BJ (cell line): ENCODE measurements around the gene SHROOM3. TPM values are rescaled to one million over a fixed set of nuclear protein-coding genes. Genes with fewer than 3 reads are reported as not detected.

Experiments
- CTCF ChIA-PET: fragments of 350-600 bp; formaldehyde crosslinking; extraction: SDS; loops from one replicate; lab custom pipeline; 2021; ENCODE audit warnings: antibody characterized with exemption, inconsistent platforms; lab: Yijun Ruan, JAX
- POLR2A ChIA-PET: fragments of 300-600 bp; sonication (Branson Sonifier 250); formaldehyde crosslinking; extraction: SDS; loops from one replicate; lab custom pipeline; 2021; ENCODE audit warnings: antibody characterized with exemption; lab: Charles Lee
- DNase-seq: peaks from one replicate; pipeline ENCODE4 v3.0.0-alpha.2; 2011; ENCODE audit warnings: low read depth
- H3K27me3 ChIP-seq: 2 replicates; pipeline ENCODE4 v1.6.0; 2011; ENCODE audit warnings: low read length; ENCODE audit not compliant: control insufficient read depth, insufficient read depth
- H3K36me3 ChIP-seq: 2 replicates; pipeline ENCODE4 v1.5.1; 2011; ENCODE audit warnings: low read length; ENCODE audit not compliant: control insufficient read depth, insufficient read depth
- H3K4me3 ChIP-seq: 2 replicates; pipeline ENCODE4 v1.5.1; 2011; ENCODE audit warnings: low read depth, mild to moderate bottlenecking, control low read depth, low read length
- polyA plus RNA-seq: library from polyadenylated mRNA; depleted of rRNA; stranded (reverse); fragments of >200 nt; gene quantifications from 2 replicates; pipeline ENCODE4 v1.2.3, GENCODE V29; 2011
- TF ChIP-seq, protein P1 (sequence below): IDR thresholded peaks from 2 replicates; pipeline ENCODE4 v1.5.1; 2011; ENCODE audit warnings: low read depth, mild to moderate bottlenecking, control low read depth, inconsistent platforms, low read length, moderate library complexity; ENCODE audit not compliant: insufficient read depth

The SHROOM3 gene
- polyA plus RNA-seq, 1 experiment: 46.1 TPM

DNA sequence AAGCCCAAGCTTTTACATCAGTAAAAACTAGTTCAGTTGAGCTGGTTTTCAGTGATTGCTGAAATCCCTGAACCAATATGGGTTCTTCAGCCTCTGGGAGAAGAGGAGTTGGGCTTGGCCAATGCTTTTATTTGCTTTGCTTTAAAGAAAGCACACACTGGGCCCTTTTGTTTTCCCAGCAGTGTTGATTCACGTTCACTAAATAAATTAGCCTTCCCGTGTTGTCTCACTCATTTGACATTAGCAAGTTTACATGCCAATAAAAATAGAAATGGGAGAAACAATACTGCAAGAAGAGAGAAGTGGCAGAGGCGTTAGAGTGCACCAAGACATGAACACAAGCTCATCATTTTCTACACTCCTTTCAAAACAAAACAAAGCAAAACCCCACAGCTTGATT, 136.2 kb downstream of the SHROOM3 start:
- ChIA-PET POLR2A (interaction anchor here (0.6 kb wide), 1 partner anchor 19 kb away, joined by 4 read pairs; no protein-coding TSS in a partner anchor), CTCF (interaction anchor here (0.8 to 1.4 kb wide), 3 partner anchors 8 to 45 kb away, joined by 3 to 7 read pairs (median 3); no protein-coding TSS in a partner anchor)
- Histone ChIP-seq H3K4me3 (no peak overlapping the region), H3K36me3 (no peaks in the 10 kb centered on the region), H3K27me3 (no peaks in the 10 kb centered on the region)
- DNase-seq: no peak
- TF ChIP-seq, protein P1, sequence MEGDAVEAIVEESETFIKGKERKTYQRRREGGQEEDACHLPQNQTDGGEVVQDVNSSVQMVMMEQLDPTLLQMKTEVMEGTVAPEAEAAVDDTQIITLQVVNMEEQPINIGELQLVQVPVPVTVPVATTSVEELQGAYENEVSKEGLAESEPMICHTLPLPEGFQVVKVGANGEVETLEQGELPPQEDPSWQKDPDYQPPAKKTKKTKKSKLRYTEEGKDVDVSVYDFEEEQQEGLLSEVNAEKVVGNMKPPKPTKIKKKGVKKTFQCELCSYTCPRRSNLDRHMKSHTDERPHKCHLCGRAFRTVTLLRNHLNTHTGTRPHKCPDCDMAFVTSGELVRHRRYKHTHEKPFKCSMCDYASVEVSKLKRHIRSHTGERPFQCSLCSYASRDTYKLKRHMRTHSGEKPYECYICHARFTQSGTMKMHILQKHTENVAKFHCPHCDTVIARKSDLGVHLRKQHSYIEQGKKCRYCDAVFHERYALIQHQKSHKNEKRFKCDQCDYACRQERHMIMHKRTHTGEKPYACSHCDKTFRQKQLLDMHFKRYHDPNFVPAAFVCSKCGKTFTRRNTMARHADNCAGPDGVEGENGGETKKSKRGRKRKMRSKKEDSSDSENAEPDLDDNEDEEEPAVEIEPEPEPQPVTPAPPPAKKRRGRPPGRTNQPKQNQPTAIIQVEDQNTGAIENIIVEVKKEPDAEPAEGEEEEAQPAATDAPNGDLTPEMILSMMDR: no peak

DNA sequence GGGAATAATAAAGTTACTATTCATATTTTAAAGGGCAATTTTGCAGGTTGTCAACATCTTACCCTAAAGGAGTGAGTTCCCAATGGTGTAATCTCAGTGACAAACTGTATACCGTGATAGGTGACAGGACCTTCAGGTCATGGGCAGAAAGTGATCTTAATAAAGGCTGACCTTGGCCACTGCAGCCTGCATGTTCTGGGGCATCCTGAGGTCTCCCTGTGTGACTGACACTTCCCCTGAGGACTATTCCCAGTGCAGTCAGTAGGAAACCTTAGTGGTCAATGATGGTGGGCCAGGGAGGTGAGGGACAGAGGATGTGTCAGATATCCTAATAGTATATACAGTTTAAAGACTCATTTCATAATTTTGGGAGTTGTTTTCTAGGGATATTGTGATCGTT, 137.2 kb downstream of the SHROOM3 start:
- POLR2A ChIA-PET: no interaction called here

DNA sequence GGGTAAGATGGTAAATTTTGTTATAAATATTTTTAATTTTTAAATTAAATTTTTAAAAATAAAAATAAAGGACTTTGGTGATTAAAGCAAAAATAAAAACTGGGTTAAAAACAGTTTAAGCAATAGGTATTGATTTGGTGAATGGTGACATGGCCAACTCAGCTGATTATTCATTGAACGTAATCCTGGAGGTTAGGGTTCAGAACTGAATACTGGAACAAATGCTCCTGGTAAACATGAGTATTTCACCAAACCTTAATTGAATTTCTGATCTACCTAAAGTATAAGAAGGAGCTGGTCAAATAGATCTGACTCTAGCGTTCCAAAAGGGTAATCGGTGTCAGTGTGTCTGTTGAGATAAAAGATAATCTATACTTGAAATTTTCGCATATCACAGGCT, 141.8 kb downstream of the SHROOM3 start:
- no peak overlapping the region for H3K4me3 ChIP-seq
- DNase-seq: no peak
- no peaks in the 10 kb centered on the region for H3K36me3 ChIP-seq
- ChIA-PET POLR2A (no interaction called here), CTCF (no interaction called here)
- TF ChIP-seq, protein P1: no peak
- no peaks in the 10 kb centered on the region for H3K27me3 ChIP-seq

More for the DNA sequence above, 137.2 kb downstream of the SHROOM3 start:
- CTCF ChIA-PET: interaction anchor here (1.4 kb wide), 1 partner anchor 10 kb away, joined by 7 read pairs; no protein-coding TSS in a partner anchor
- no peak for DNase-seq
- H3K4me3 ChIP-seq: no peak overlapping the region
- no peaks in the 10 kb centered on the region for H3K27me3 ChIP-seq
- TF ChIP-seq, protein P1: no peak
- no peaks in the 10 kb centered on the region for H3K36me3 ChIP-seq

DNA sequence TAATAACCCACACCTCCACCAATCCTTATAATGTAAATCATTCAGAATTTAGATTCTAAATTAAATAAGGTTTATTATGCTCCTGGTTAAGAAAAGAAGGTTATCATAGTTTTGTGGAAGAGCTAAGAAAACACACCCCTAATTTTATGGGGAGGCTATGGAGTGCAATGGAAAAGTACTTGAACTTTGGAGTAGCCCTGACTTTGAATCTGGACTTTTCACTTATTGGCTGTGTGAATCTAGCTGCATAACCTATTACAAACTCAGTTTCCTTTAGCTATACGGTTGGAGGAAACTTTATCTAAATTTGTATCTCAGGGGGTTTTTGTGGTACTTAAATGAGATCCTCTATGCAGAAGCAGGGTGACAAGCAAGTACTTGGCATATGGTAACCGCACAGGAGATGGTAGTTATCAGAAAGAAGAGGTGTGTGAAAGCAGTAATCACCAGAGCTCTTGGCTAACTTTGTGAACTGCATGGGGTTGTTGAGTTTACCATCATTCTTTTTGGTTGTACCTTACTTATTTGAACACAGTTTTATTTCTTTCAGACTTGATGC, 143.1 kb downstream of the SHROOM3 start:
- Histone ChIP-seq H3K27me3 (no peaks in the 10 kb centered on the region), H3K36me3 (no peaks in the 10 kb centered on the region), H3K4me3 (no peak overlapping the region)
- CTCF ChIA-PET: no interaction called here
- no peak for DNase-seq
- TF ChIP-seq, protein P1: no peak
- POLR2A ChIA-PET: no interaction called here

DNA sequence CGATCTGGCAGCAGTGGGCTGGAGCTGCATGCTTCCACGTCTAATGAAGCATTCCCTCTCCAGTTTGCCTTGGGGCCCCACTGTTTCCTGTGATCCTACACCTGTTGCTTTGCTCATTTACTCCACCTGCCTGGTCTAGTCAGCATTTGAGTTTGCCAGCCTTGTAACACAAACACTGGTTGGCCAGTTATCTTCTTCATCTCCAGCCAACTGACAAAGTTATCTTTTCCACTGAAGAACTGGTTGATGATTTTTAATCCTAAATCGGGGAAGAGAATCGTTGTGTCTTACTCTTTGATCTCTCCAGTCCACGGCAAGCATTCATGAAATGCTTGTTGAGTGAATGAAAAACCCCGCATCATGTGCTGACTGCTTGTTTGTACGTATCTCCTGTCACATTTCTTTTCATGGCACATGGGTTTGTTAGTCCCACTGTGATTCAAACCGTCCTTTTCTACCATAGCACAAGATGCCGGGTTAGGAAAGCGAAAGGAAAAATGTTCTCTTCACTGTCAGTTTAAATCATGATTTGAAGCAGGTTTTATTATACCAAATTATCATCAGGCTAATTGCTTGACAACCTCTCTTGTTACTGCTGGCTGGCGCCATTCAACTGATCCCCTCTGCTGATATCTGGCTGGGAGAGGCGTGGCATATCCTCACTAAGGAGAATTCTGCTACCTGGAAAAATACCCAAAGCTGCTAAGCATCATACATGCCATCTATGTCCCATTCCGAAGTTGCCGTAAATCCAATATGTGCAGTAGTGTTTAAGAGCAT, 144.8 kb downstream of the SHROOM3 start:
- no peak overlapping the region for H3K4me3 ChIP-seq
- no peak for DNase-seq
- ChIA-PET CTCF (no interaction called here), POLR2A (no interaction called here)
- no peaks in the 10 kb centered on the region for H3K27me3 ChIP-seq
- TF ChIP-seq, protein P1: no peak
- no peaks in the 10 kb centered on the region for H3K36me3 ChIP-seq
